PC-3 (cell line): ENCODE results near the gene ENOSF1.

Experiments used
- EZH2 ChIP-seq: fragments of 300-600 bp; sonication (generic); IDR thresholded peaks from one replicate; pipeline ENCODE4 v1.6.1; 2017; ENCODE audit warnings: antibody characterized with exemption, mild to moderate bottlenecking, low read length; ENCODE audit not compliant: unreplicated experiment
- EZH2phosphoT487 ChIP-seq: fragments of 300-600 bp; sonication (generic); IDR thresholded peaks from 2 replicates; pipeline ENCODE4 v1.6.1; 2018; ENCODE audit warnings: mild to moderate bottlenecking, antibody characterized with exemption, low read length, borderline replicate concordance
- TF ChIP-seq, protein P1 (sequence below): fragments of 300-600 bp; sonication (generic); conservative IDR thresholded peaks from 2 replicates; pipeline ENCODE4 v1.5.1; 2017; ENCODE audit warnings: antibody characterized with exemption, low read depth, mild to moderate bottlenecking, low read length

DNA sequence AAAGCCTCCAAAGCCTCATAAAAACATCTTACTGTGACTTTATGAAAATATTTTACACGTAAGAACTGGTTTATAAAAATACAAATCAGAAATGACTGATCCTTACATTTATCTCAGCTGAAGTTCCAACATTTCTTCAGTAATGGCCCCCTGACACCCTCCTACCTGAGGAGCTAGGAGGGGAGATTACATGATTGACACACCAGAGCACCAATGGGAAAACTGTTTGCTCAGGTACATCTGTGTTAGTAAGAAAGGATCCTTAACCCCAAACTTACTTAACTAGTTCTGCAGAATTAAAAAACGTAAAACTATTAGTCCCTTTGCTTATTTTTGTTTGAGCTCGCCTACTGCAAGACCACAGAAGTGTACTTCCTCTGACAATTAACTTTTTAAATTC lies 27.0 kb downstream of the ENOSF1 start:
- TF ChIP-seq, protein P1, sequence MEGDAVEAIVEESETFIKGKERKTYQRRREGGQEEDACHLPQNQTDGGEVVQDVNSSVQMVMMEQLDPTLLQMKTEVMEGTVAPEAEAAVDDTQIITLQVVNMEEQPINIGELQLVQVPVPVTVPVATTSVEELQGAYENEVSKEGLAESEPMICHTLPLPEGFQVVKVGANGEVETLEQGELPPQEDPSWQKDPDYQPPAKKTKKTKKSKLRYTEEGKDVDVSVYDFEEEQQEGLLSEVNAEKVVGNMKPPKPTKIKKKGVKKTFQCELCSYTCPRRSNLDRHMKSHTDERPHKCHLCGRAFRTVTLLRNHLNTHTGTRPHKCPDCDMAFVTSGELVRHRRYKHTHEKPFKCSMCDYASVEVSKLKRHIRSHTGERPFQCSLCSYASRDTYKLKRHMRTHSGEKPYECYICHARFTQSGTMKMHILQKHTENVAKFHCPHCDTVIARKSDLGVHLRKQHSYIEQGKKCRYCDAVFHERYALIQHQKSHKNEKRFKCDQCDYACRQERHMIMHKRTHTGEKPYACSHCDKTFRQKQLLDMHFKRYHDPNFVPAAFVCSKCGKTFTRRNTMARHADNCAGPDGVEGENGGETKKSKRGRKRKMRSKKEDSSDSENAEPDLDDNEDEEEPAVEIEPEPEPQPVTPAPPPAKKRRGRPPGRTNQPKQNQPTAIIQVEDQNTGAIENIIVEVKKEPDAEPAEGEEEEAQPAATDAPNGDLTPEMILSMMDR = no peak
- no peak for TF ChIP-seq EZH2
- no peak for TF ChIP-seq EZH2phosphoT487
